Neutrophil (primary cell): Measurements from ENCODE around the gene NUDT1.

Experiments
- H3K27ac ChIP-seq: fragments of 200-600 bp; sonication (generic); 2 replicates; pipeline ENCODE4 v1.5.1; 2016; ENCODE audit warnings: mild to moderate bottlenecking, moderate library complexity
- H3K27me3 ChIP-seq: fragments of 200-600 bp; sonication (generic); 2 replicates; pipeline ENCODE4 v1.6.0; 2016; ENCODE audit warnings: mild to moderate bottlenecking
- H3K36me3 ChIP-seq: fragments of 200-600 bp; sonication (generic); 2 replicates; pipeline ENCODE4 v1.5.1; 2017
- H3K4me1 ChIP-seq, 2 experiments: fragments of 200-600 bp in 1 of 2; sonication (generic) in 1 of 2; 1 replicate in 1 of 2; 2 replicates in 1 of 2; pipeline versions ENCODE4 v1.5.1 to v1.6.1; 2013 to 2016; ENCODE audit warnings: low read depth in 1 of 2, low read length in 1 of 2, mild to moderate bottlenecking in 1 of 2, moderate library complexity in 1 of 2; ENCODE audit not compliant: control insufficient read depth in 1 of 2, insufficient read depth in 1 of 2
- H3K4me3 ChIP-seq, 2 experiments: fragments of 200-600 bp in 1 of 2; sonication (generic) in 1 of 2; 1 replicate in 1 of 2; 2 replicates in 1 of 2; pipeline ENCODE4 v1.5.1; 2013 to 2016; ENCODE audit warnings: low read depth in 1 of 2, low read length in 1 of 2, mild to moderate bottlenecking in 1 of 2, moderate library complexity in 1 of 2
- H3K9me3 ChIP-seq: fragments of 200-600 bp; sonication (generic); 2 replicates; pipeline ENCODE4 v1.5.1; 2016
- TF ChIP-seq, protein P1 (sequence below): fragments of 200-600 bp; sonication (generic); IDR thresholded peaks from 2 replicates; pipeline ENCODE4 v1.5.1; 2016; ENCODE audit warnings: antibody characterized with exemption

Gene NUDT1

GRCh38 chr7:2202901-2203765 is 38.9 kb upstream of the NUDT1 start:
- peaks cover 71% of the 10 kb centered on the region for H3K36me3 ChIP-seq
- TF ChIP-seq, protein P1, sequence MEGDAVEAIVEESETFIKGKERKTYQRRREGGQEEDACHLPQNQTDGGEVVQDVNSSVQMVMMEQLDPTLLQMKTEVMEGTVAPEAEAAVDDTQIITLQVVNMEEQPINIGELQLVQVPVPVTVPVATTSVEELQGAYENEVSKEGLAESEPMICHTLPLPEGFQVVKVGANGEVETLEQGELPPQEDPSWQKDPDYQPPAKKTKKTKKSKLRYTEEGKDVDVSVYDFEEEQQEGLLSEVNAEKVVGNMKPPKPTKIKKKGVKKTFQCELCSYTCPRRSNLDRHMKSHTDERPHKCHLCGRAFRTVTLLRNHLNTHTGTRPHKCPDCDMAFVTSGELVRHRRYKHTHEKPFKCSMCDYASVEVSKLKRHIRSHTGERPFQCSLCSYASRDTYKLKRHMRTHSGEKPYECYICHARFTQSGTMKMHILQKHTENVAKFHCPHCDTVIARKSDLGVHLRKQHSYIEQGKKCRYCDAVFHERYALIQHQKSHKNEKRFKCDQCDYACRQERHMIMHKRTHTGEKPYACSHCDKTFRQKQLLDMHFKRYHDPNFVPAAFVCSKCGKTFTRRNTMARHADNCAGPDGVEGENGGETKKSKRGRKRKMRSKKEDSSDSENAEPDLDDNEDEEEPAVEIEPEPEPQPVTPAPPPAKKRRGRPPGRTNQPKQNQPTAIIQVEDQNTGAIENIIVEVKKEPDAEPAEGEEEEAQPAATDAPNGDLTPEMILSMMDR, result no peak

GRCh38 chr7:2203766-2204300 is 38.2 kb upstream of the NUDT1 start:
- H3K27me3 ChIP-seq, result no peaks in the 10 kb centered on the region
- TF ChIP-seq, protein P1, result no peak
- no peak overlapping the region for H3K27ac ChIP-seq
- no peaks in the 10 kb centered on the region for H3K4me1 ChIP-seq
- peaks cover 71% of the 10 kb centered on the region for H3K36me3 ChIP-seq
- no peaks in the 10 kb centered on the region for H3K9me3 ChIP-seq
- H3K4me3 ChIP-seq, result no peak overlapping the region

More at GRCh38 chr7:2202901-2203765, 38.9 kb upstream of the NUDT1 start:
- Histone ChIP-seq H3K27me3 (no peaks in the 10 kb centered on the region), H3K27ac (no peak overlapping the region), H3K4me3 (no peak overlapping the region), H3K9me3 (no peaks in the 10 kb centered on the region), H3K4me1 (no peaks in the 10 kb centered on the region)

DNA sequence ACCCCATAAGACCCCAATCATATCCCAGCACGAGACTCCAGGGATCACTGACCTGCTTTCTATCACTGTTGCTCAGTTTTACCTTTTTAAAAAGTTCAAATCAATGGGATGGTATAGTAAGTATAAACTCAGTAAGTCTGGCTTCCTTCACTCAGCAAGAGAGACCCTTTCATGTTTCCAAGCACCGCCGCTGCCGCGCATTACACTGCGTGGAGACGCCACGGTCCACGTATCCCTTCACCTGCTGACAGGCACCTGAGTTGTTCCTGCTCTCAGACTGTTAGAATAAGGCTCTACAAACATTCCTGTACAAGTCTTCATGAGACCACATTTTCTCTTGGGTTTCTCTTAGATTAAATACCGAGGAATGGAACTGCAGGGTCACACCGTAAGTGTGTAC is 37.6 kb upstream of the NUDT1 start:
- no peaks in the 10 kb centered on the region for H3K4me1 ChIP-seq
- no peaks in the 10 kb centered on the region for H3K27me3 ChIP-seq
- H3K4me3 ChIP-seq, result no peak overlapping the region
- no peaks in the 10 kb centered on the region for H3K9me3 ChIP-seq
- H3K36me3 ChIP-seq, result peaks cover 71% of the 10 kb centered on the region
- TF ChIP-seq, protein P1, result no peak
- no peak overlapping the region for H3K27ac ChIP-seq

GRCh38 chr7:2205036-2205780 is 36.8 kb upstream of the NUDT1 start:
- Histone ChIP-seq H3K27ac (no peak overlapping the region), H3K4me3 (no peak overlapping the region), H3K36me3 (peaks cover 71% of the 10 kb centered on the region), H3K4me1 (no peaks in the 10 kb centered on the region), H3K9me3 (no peaks in the 10 kb centered on the region), H3K27me3 (no peaks in the 10 kb centered on the region)
- TF ChIP-seq, protein P1, result no peak

GRCh38 chr7:2208712-2209111 is 33.3 kb upstream of the NUDT1 start:
- H3K27ac ChIP-seq, result no peak overlapping the region
- TF ChIP-seq, protein P1, result no peak
- no peak overlapping the region for H3K4me3 ChIP-seq
- H3K36me3 ChIP-seq, result peaks cover 86% of the 10 kb centered on the region
- no peaks in the 10 kb centered on the region for H3K9me3 ChIP-seq
- H3K4me1 ChIP-seq, result no peaks in the 10 kb centered on the region
- no peaks in the 10 kb centered on the region for H3K27me3 ChIP-seq
